ENCODE results near the gene TCOF1. TPM values are rescaled to one million over a fixed set of nuclear protein-coding genes. Genes with fewer than 3 reads are reported as not detected.

Gene TCOF1
- total and polyA plus RNA-seq, 2 donors (not counting 3 experiments of a cell fraction or from before 2014, with no cell fraction given), result 11.2 to 52.0 TPM

GRCh38 chr5:150391064-150391834 lies 33.8 kb downstream of the TCOF1 start:
- DNase-seq (ENCODE audit: low read depth, low spot score) (no peak), FAIRE-seq (no peak)
- Histone ChIP-seq H3K27ac (ENCODE audit: insufficient read depth, low read depth, low read length) (no peak overlapping the region), H3K4me3 (replicated peaks in 1 of 3; ENCODE audit: insufficient read depth in 1 of 3, low read depth in 1 of 3, low read length in 3 of 3) (no peak overlapping the region), H3K9me1 (replicated peaks; ENCODE audit: control insufficient read depth, extremely low read depth, insufficient read depth, low read length) (no peaks in the 10 kb centered on the region), H3K79me2 (ENCODE audit: control insufficient read depth, insufficient read depth, low read length) (no peaks in the 10 kb centered on the region), H3K9ac (replicated peaks; ENCODE audit: extremely low read depth, insufficient read depth, low read length) (no peak overlapping the region), H3K9me3 (replicated peaks; ENCODE audit: control insufficient read depth, insufficient read depth, low read length) (no peaks in the 10 kb centered on the region), H3K36me3 (ENCODE audit: control insufficient read depth in 2 of 2, extremely low read depth in 1 of 2, insufficient read depth in 2 of 2, low read length in 2 of 2) (peaks cover 5 to 49% of the 10 kb centered on the region in 2 experiments), H3K4me1 (ENCODE audit: control insufficient read depth, extremely low read depth, insufficient read depth, low read length) (no peaks in the 10 kb centered on the region), H2AFZ (ENCODE audit: low read depth, low read length) (no peak overlapping the region), H3K27me3 (ENCODE audit: control insufficient read depth in 2 of 2, insufficient read depth in 2 of 2, low read length in 2 of 2) (no peaks in the 10 kb centered on the region), H4K20me1 (replicated peaks; ENCODE audit: control insufficient read depth, extremely low read depth, insufficient read depth, low read length) (no peaks in the 10 kb centered on the region), H3K4me2 (ENCODE audit: insufficient read depth, low read length) (no peak overlapping the region)
- ChIA-PET CTCF (interaction anchor here (0.6 to 1.0 kb wide), 3 partner anchors 10 to 45 kb away, joined by 3 read pairs; no protein-coding TSS in a partner anchor), POLR2A (no interaction called here)
- intact Hi-C loops (cut with micrococcal nuclease) (no loop called here), dilution Hi-C loops (cut with MboI; ENCODE audit: extremely low pct_ligation_motif_present, low sequenced_read_pairs) (no loop called here)
- no TSS peak for BruUV-seq (replicated peaks)
- TF ChIP-seq, protein P1, sequence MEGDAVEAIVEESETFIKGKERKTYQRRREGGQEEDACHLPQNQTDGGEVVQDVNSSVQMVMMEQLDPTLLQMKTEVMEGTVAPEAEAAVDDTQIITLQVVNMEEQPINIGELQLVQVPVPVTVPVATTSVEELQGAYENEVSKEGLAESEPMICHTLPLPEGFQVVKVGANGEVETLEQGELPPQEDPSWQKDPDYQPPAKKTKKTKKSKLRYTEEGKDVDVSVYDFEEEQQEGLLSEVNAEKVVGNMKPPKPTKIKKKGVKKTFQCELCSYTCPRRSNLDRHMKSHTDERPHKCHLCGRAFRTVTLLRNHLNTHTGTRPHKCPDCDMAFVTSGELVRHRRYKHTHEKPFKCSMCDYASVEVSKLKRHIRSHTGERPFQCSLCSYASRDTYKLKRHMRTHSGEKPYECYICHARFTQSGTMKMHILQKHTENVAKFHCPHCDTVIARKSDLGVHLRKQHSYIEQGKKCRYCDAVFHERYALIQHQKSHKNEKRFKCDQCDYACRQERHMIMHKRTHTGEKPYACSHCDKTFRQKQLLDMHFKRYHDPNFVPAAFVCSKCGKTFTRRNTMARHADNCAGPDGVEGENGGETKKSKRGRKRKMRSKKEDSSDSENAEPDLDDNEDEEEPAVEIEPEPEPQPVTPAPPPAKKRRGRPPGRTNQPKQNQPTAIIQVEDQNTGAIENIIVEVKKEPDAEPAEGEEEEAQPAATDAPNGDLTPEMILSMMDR (IDR thresholded peaks at IDR 0.05; ENCODE audit: extremely low read depth in 1 of 2, insufficient read depth in 1 of 2, low read depth in 1 of 2, low read length in 2 of 2), result no peak
- TF ChIP-seq FOS (IDR thresholded peaks at IDR 0.05; ENCODE audit: borderline replicate concordance, insufficient read depth, low read length) (no peak), MYC (IDR thresholded peaks at IDR 0.05; ENCODE audit: low read depth, low read length) (no peak), JUN (IDR thresholded peaks at IDR 0.05; ENCODE audit: borderline replicate concordance, insufficient read depth, insufficient read length, low read depth) (no peak), GATA2 (IDR thresholded peaks at IDR 0.05; ENCODE audit: insufficient read depth, insufficient read length, low read depth, low read length) (no peak), EZH2 (IDR thresholded peaks at IDR 0.05; ENCODE audit: borderline replicate concordance, low read depth, low read length, severe bottlenecking) (no peak), POLR2A (IDR thresholded peaks at IDR 0.05; ENCODE audit: low read depth, low read length) (no peak), POLR2AphosphoS5 (IDR thresholded peaks at IDR 0.05; ENCODE audit: insufficient read depth, low read depth, low read length) (no peak)
- TF ChIP-seq, protein P2, sequence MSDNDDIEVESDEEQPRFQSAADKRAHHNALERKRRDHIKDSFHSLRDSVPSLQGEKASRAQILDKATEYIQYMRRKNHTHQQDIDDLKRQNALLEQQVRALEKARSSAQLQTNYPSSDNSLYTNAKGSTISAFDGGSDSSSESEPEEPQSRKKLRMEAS (IDR thresholded peaks at IDR 0.05; ENCODE audit: insufficient read depth, insufficient read length), result no peak

All from endothelial cell of umbilical vein (primary cell).